CD4-positive, alpha-beta T cell treated with Interferon alpha-2 for 1 hour (primary cell): ENCODE results near the gene PSMA7.

Experiments used
- DNase-seq, 2 donors: peaks; one replicate each; pipeline ENCODE4 v3.0.0-alpha.2; 2020 to 2022

PSMA7 gene

DNA sequence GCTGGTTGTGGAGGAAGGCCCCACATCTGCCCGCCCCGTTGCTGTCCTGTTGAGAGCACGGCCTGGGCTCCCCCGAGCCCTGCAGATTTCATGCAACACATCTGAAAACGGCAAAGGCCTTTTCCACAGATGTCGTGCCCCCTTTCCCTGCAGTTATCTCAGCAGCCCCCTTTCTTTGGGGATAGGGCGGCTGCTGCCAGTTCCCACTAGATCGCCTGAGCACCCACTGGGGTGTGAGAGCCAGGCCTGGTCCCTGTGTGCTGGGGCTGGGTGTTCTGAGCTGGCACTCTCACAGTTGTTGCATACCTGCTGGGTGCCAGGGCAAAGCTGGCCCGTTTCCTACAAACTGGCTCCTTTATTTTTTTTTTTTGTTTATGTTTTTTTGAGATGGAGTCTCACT lies 27.3 kb upstream of the PSMA7 start:
- no peak for DNase-seq

DNA sequence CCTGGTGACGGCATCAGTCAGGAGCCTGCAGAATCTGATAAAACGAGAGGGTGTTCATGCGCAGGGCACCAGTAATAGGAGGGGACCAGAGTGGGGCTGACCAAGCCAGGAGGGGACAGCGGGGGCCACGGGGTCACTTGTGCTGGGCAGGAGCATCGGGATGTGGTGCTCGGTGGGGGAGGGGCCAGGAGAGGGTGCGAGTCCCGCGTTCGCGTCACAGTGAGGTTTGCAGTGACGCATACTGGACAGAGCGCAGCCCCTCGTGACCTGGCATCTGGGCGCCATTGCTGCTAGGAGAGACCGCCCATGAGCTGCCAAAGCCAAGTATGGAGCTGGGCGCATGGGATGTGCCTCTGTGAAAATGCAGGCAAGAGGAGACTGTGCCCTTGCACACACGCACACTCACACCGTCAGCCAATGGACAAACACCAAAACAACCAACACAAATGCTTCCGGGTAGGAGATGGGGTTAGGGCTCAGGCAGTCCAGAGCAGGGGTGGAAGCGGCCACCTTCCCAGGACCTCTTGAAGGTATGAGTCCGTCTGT lies 25.8 kb upstream of the PSMA7 start:
- DNase-seq: no peak

DNA sequence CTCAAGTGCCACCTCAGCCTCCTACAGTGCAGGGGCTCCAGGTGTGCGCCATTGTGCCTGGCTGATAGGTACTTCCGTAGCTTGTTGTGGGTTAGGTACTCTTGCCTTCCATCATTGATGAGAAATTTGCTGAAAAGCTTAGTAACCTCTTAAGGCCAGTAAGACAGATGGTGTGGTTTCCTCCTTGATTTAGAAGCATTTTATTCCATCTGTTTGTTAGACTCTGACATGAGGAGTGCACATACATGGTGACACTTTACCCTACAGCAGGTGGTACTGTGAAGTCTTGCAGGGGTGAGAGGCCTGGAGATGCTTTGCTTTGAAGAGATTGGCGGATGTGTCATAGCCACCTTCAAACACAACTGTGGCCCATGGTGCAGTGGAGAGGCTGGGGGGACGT lies 24.9 kb upstream of the PSMA7 start:
- no peak for DNase-seq

GRCh38 chr20:62167474-62167873 lies 24.3 kb upstream of the PSMA7 start:
- DNase-seq: no peak

DNA sequence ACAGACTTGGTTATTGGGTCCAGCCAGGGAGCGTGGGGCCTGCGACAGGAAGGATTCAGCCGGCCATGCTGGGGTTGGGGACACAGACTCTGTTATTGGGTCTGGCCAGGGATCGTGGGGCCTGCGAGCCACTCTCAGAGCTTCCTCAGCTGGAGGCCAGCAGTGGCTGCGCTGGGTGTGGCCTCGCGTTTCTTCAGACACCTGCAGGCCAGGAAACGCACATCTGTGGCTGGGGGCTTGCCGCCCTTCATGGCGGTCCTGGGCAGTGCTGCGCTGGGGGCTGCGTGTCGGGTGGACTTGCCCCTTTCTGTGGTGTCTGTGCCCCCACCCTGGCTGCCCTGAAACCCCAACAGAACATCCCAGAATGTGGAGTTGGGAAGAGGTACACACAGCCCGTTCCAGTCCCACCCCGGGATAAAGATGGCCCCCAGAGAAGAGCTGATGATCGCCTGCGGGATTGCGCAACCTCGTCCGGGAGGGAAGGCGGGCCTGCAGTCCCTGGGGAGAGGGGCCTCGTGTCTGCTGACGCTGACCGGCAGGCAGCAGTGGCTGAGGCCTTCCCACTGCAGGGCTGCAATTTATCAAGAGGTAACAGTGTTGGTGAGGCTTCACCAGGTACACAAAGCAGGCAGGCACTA lies 22.7 kb upstream of the PSMA7 start:
- DNase-seq: no peak

- no peak for DNase-seq
Observed at GRCh38 chr20:62164879-62165761, 21.9 kb upstream of the PSMA7 start.

- no peak for DNase-seq
Observed at GRCh38 chr20:62163986-62164762, 21.0 kb upstream of the PSMA7 start.

DNA sequence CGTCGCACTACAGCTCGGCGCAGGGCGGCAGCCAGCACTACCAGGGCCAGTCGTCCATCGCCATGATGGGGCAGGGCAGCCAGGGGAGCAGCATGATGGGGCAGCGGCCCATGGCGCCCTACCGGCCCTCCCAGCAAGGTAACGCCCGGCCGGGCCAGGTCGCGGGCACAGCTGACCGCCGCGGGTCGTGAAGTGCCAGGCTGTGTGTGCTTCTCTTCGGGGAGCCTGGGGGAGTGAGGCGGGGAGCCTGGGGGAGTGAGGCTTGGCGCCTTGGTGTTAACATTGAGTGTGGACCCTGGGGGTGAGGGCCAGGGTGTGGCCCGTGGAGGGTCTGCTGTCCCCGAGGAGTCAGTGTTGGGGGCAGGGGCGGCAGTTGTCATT lies 20.3 kb upstream of the PSMA7 start:
- DNase-seq: no peak

DNA sequence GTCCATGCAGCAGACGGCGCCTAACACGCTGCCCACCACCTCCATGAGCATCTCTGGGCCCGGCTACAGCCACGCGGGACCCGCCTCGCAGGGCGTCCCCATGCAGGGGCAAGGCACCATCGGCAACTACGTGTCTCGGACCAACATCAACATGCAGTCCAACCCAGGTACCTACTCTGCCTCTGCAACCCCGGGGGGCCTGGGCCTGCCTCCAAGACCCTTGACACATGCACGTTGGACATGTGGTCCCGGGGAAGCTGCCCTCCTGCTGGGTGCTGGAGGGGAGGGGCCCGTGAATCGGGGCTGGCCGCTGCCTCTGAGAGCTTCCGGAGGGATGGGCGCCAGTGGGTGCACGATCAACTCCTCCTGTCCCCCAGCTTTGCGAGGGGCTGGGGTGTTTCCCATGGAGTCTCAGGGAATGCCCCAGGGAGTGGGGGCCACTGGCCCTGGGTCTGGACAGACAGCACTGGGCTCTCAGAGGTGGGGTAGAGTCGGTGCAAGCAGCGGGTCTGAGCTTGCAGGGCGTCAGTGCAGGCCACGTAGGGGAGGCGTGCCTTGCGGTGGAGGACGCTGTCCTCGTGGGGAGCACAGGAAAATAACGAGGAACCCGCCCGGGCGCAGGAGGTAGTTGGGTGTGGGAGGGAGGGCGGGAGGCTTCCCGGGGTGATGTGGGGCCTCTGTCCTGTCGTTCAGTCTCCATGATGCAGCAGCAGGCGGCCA lies 19.7 kb upstream of the PSMA7 start:
- no peak for DNase-seq

GRCh38 chr20:62161347-62161746 lies 18.2 kb upstream of the PSMA7 start:
- no peak for DNase-seq

DNA sequence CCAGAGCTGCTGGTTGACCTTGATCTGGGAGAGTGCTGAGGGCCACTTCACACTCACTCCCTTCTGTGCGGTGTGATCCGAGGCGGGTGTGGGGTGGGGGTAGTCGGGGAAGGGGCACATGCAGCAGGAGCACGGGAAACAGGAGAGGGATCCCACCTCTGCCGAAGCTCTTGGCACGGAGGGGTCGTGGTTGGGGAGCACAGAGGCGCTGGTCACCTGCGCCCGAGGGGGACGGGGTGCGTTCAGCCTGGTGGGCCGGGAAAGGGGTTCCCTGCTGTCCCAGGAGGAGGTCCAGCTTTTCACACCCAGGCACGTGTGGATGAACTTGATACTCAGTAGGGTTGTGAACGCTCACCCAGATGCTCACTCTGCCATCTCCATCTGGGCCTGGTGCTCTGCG lies 17.7 kb upstream of the PSMA7 start:
- no peak for DNase-seq

DNA sequence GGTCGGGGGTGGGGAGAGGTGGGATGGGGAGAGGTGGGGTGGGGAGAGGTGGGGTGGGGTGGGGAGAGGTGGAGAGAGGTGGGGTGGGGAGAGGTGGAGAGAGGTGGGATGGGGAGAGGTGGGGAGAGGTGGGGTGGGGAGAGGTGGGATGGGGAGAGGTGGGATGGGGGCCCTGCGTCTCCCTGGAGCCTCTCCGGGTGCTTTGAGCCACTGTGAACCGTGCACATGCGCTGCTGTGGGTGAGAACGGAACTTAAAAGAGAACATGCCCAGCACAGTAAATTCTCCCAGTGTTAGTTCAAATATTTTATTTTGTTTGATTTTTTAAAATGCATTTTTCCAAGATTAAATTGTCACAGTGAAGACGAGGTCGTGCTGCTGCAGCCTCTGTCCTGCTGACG lies 17.1 kb upstream of the PSMA7 start:
- DNase-seq: no peak

DNA sequence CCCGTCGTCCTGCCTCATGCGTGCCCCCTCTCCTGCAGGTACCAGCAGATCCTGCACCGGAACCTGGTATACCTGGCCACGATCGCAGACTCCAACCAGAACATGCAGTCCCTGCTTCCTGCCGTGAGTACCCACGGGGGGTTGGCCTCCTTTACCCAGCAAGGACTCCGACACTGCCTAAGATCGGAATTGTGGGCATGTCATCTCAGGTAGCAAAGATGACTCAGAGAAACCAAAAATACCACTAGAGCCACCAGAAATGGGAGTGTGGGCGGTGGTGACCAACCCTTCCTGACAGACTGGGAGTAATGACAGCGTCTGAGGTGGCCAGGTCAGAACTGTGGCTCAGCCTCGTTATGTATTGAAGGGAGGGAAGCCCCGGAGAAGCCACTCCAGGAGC lies 16.6 kb upstream of the PSMA7 start:
- no peak for DNase-seq

DNA sequence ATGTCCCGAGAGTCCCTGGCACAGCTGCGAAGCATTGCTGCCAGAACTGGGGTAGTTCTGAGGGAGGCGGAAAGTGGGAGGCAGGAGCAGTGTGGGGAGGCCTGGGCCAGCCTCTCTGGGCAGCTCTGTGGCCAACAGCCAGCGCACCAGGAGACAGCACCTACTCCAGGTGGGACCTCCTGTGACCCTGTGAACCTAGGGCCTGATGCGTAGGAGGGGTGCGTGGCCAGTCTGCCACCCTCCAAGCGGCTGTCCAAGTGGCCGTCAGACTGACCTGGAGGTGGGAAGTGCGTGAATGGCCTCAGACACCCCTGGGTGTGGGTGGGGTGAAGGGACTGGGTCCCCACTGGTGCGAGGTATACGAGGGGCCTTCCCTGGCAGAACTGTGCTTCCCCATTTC lies 15.9 kb upstream of the PSMA7 start:
- no peak for DNase-seq

DNA sequence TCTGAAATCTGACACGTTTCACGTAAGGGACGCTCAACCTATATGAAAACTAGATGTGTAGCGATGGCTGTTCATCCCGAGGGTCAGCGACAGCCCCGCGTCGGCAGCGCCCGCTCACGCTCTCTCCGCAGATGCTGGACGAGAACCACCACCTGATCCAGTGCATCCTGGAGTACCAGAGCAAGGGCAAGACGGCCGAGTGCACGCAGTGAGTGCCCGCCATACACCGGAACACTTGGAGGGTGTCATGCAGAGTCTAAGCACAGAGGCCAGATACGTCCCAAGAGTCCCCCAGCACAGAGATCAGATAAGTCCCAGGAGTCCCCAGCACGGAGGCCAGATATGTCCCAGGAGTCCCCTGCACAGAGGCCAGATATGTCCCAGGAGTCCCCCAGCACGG lies 15.3 kb upstream of the PSMA7 start:
- DNase-seq: no peak

- no peak for DNase-seq
Observed at GRCh38 chr20:62158088-62158400, 14.8 kb upstream of the PSMA7 start.

GRCh38 chr20:62157387-62158087 lies 14.3 kb upstream of the PSMA7 start:
- DNase-seq: no peak

DNA sequence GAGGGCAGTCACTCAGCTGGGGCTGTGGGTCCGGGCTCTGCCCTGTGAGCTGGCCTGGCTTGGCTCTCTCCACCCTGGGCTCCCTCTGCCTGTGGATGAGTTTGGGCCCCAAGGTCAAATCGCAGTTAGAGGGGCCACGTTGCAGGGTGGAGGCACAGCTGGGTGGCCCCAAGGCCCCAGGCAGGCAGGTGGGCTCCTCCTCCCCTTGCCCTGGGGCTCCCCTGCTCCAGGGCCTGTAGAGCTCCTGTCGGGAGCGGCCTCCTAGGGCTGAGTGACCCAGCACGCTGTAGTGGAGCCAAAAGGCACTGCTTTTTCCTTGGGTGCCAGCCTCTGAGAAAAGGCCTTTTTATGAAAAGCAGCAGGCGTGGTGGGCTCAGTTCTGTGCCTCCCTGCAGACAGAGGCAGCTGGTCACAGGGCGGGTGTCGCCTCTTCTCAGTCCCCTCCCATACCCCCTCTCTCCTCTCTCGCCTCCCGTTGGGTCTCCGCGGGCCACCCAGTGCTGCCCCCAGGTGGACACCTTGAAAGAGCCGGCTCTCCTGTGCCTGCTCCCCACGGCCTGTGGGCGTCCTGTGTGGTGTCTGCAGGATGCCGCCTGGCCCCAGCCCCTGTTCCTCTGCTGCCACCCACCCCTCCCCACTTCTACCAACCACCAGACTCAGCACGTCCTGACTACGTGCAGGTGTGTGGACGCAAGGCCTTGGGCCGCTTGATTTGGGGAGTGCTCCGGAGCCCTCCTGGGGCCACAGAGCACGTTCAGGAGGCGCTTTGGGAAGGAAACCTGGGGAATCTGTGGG lies 13.6 kb upstream of the PSMA7 start:
- peak; percentile 75 to 78 for DNase-seq

GRCh38 chr20:62156254-62156556 lies 13.0 kb upstream of the PSMA7 start:
- no peak for DNase-seq

DNA sequence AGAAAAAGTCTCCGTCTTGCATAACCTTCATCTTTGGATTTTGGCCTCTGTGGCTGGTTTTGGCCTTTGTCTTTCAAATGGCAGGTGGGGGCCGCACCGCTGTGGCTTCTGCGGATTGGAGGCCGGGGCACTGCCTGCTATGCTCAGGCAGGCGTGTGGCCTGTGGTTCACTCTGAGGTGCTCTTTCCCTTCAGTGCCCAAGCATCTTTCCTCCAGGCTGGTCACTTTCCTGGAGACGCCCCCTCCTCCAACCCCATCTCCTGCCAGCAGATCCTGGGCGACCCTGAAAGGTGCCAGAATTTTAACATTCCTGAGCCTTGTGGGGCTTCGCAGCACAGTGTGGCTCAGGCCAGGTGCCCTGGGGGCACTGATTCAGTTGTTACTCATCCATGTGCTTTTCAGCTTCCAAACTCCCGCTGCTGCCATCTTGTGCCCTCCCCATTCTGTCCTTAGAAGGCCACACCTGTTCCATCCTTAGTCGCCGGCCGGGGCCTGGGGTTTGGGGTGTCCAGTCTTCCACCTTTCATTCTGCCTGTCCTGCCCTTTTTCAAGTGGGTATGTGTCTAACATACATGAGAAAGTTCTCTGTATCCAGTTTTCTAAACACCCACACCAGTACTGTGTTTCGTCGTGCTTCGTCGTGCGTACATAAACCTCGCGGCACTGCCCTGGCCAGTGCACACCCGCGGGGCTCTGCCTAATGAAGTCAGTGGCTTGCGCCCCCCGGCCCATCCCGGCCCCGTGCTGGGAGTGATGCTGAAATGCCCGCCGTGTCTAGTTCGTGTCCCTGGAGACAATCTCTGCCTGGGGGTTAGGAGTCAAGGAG lies 12.4 kb upstream of the PSMA7 start:
- no peak for DNase-seq

GRCh38 chr20:62151835-62152364 lies 8.7 kb upstream of the PSMA7 start:
- DNase-seq: no peak
